Panc1 (cell line): Measurements from ENCODE around the gene CUL7. TPM values are rescaled to one million over a fixed set of nuclear protein-coding genes. Genes with fewer than 3 reads are reported as not detected.

Experiments used
- ATAC-seq: fragments of 200-7000 bp; cut with Tn5 transposase; 2 replicates; pipeline ENCODE4 v1.9.1; 2020; ENCODE audit warnings: mild to moderate bottlenecking, moderate library complexity
- BruUV-seq: library from RNA; stranded (reverse); fragments of 400-500 nt; replicated peaks from 2 replicates; lab custom pipeline; 2021; lab: Mats Ljungman, UMichigan
- CTCF ChIA-PET: fragments of 300-600 bp; sonication (Branson Sonifier 250); formaldehyde crosslinking; loops from one replicate; lab custom pipeline; 2022; ENCODE audit warnings: antibody characterized with exemption; lab: Charles Lee
- POLR2A ChIA-PET: fragments of 300-600 bp; sonication (Branson Sonifier 250); formaldehyde crosslinking; loops from one replicate; lab custom pipeline; 2022; ENCODE audit warnings: antibody characterized with exemption; lab: Charles Lee
- DNase-seq: peaks from one replicate; pipeline ENCODE4 v3.0.0-alpha.2; 2010; ENCODE audit warnings: low read depth, low spot score
- H3K27ac ChIP-seq: 2 replicates; pipeline ENCODE4 v1.5.1; 2011; ENCODE audit warnings: mild to moderate bottlenecking, low read length, inconsistent platforms
- H3K27me3 ChIP-seq: fragments of 200-500 bp; sonication (Bioruptor generic); 2 replicates; pipeline ENCODE4 v1.6.0; 2014; ENCODE audit warnings: low read length, inconsistent platforms; ENCODE audit not compliant: control insufficient read depth, insufficient read depth
- H3K36me3 ChIP-seq: fragments of 200-500 bp; sonication (Bioruptor generic); 2 replicates; pipeline ENCODE4 v1.5.1; 2014; ENCODE audit warnings: inconsistent platforms, mild to moderate bottlenecking, low read length, moderate library complexity; ENCODE audit not compliant: control insufficient read depth, insufficient read depth
- H3K4me1 ChIP-seq: 2 replicates; pipeline ENCODE4 v1.5.1; 2011; ENCODE audit warnings: inconsistent platforms, mild to moderate bottlenecking, low read length, moderate library complexity; ENCODE audit not compliant: control insufficient read depth, insufficient read depth
- H3K4me3 ChIP-seq, 2 experiments: 2 replicates each; pipeline ENCODE4 v1.5.1; 2011 to 2012; ENCODE audit warnings: low read depth in 2 of 2, low read length in 2 of 2, mild to moderate bottlenecking in 2 of 2, inconsistent platforms in 1 of 2, moderate library complexity in 1 of 2
- H3K9me3 ChIP-seq: fragments of 200-500 bp; sonication (Bioruptor generic); 2 replicates; pipeline ENCODE4 v1.5.1; 2014; ENCODE audit warnings: low read depth, mild to moderate bottlenecking, inconsistent platforms, low read length, moderate library complexity; ENCODE audit not compliant: control insufficient read depth, insufficient read depth
- CTCF ChIP-seq: fragments of 450-650 bp; IDR thresholded peaks from 2 replicates; pipeline ENCODE4 v1.5.1; 2017; ENCODE audit warnings: mild to moderate bottlenecking
- POLR2AphosphoS5 ChIP-seq: IDR thresholded peaks from 2 replicates; pipeline ENCODE4 v1.6.1; 2012; ENCODE audit warnings: mild to moderate bottlenecking, low read depth, low read length, moderate library complexity
- REST ChIP-seq, 2 experiments: IDR thresholded peaks; 2 replicates each; pipeline ENCODE4 v1.6.1; 2011 to 2012; ENCODE audit warnings: low read depth in 2 of 2, control low read depth in 1 of 2, low read length in 1 of 2, mild to moderate bottlenecking in 1 of 2, moderate library complexity in 1 of 2; ENCODE audit not compliant: insufficient read depth in 1 of 2
- SIN3A ChIP-seq: IDR thresholded peaks from 2 replicates; pipeline ENCODE4 v1.6.1; 2012; ENCODE audit warnings: low read depth, mild to moderate bottlenecking, low read length, moderate library complexity, borderline replicate concordance; ENCODE audit not compliant: insufficient read depth
- TCF7L2 ChIP-seq: IDR thresholded peaks from 2 replicates; pipeline ENCODE4 v1.6.1; 2011; ENCODE audit warnings: mild to moderate bottlenecking, low read depth, low read length, inconsistent platforms
- in situ Hi-C: cut with HindIII; loops from 2 replicates; pipeline ENCODE4 v1.10.0; 2016; ENCODE audit warnings: low sequenced_read_pairs, low pct_unique_long_range_greater_than_20kb
- intact Hi-C: fragments of 100-400 bp; cut with micrococcal nuclease; formaldehyde crosslinking; loops from one replicate; pipeline ENCODE4 v1.10.0; 2022; ENCODE audit not compliant: unreplicated experiment
- total RNA-seq: library from RNA; stranded (reverse); gene quantifications from one replicate; pipeline ENCODE4 v1.2.1, GENCODE V29; 2021; ENCODE audit not compliant: unreplicated experiment

The CUL7 gene
- total RNA-seq, 1 experiment from 2014 or later, result 32.1 TPM

GRCh38 chr6:43024436-43024835, 29.2 kb downstream of the CUL7 start:
- TF ChIP-seq TCF7L2 (no peak), CTCF (no peak), POLR2AphosphoS5 (no peak), REST (IDR thresholded peaks at IDR 0.05; ENCODE audit: insufficient read depth in 1 of 2, low read depth in 2 of 2, low read length in 1 of 2) (no peak), SIN3A (no peak)
- H3K27me3 ChIP-seq, result no peaks in the 10 kb centered on the region
- ChIA-PET POLR2A (no interaction called here), CTCF (no interaction called here)
- no peak for ATAC-seq
- in situ Hi-C loops (no loop called here), intact Hi-C loops (no loop called here)
- no peak overlapping the region for H3K4me3 ChIP-seq
- H3K27ac ChIP-seq, result no peak overlapping the region
- peaks cover 7% of the 10 kb centered on the region; the same call in 1 of the 2 replicates for H3K36me3 ChIP-seq
- H3K4me1 ChIP-seq, result peaks cover 14% of the 10 kb centered on the region
- BruUV-seq, result TSS peak; percentile 48
- no peaks in the 10 kb centered on the region for H3K9me3 ChIP-seq
- DNase-seq, result no peak

GRCh38 chr6:43021270-43022047, 32.2 kb downstream of the CUL7 start, which contains the start of gene RRP36:
Gene RRP36, plus strand, starts transcription at chr6:43021623. Its CDS starts 32 bp downstream, at chr6:43021655.
- BruUV-seq, result no TSS peak
- Histone ChIP-seq H3K36me3 (peaks cover 5% of the 10 kb centered on the region; the same call in 1 of the 2 replicates), H3K4me3 (peak within 1 kb of the TSS; percentile 63 to 99), H3K27ac (peak within 1 kb of the TSS; percentile 89), H3K27me3 (no peaks in the 10 kb centered on the region), H3K9me3 (no peaks in the 10 kb centered on the region), H3K4me1 (peaks cover 14% of the 10 kb centered on the region)
- ChIA-PET POLR2A (interaction anchor here (0.6 to 1.2 kb wide), 4 partner anchors 17 to 706 kb away, joined by 3 to 5 read pairs (median 3); no protein-coding TSS in a partner anchor), CTCF (interaction anchor here (1.1 kb wide), 1 partner anchor 120 kb away, joined by 3 read pairs; no protein-coding TSS in a partner anchor)
- DNase-seq (no peak), ATAC-seq (peak; percentile 96)
- TF ChIP-seq TCF7L2 (no peak), POLR2AphosphoS5 (peak; percentile 78), REST (IDR thresholded peaks at IDR 0.05; ENCODE audit: insufficient read depth in 1 of 2, low read depth in 2 of 2, low read length in 1 of 2) (no peak), SIN3A (peak; percentile 66; the same call in 1 of the 2 replicates), CTCF (no peak)
- in situ Hi-C loops, result no loop called here
- intact Hi-C loops, result no loop called here
